ENCODE results near the gene ABCC9. TPM values are rescaled to one million over a fixed set of nuclear protein-coding genes. Genes with fewer than 3 reads are reported as not detected.

The ABCC9 gene
- total and polyA plus RNA-seq, 2 donors (not counting 3 experiments of a cell fraction or from before 2014, with no cell fraction given), result under 0.01 TPM; not detected in 1

- Histone ChIP-seq H3K4me3 (replicated peaks in 1 of 3; ENCODE audit: insufficient read depth in 1 of 3, low read depth in 1 of 3, low read length in 3 of 3) (no peak overlapping the region), H3K9me3 (replicated peaks; ENCODE audit: control insufficient read depth, insufficient read depth, low read length) (no peaks in the 10 kb centered on the region), H3K9ac (replicated peaks; ENCODE audit: extremely low read depth, insufficient read depth, low read length) (no peak overlapping the region), H3K27me3 (ENCODE audit: control insufficient read depth in 2 of 2, insufficient read depth in 2 of 2, low read length in 2 of 2) (peaks cover 28 to 36% of the 10 kb centered on the region in 2 experiments), H3K27ac (ENCODE audit: insufficient read depth, low read depth, low read length) (no peak overlapping the region), H4K20me1 (replicated peaks; ENCODE audit: control insufficient read depth, extremely low read depth, insufficient read depth, low read length) (no peaks in the 10 kb centered on the region), H3K4me2 (ENCODE audit: insufficient read depth, low read length) (no peak overlapping the region), H3K4me1 (ENCODE audit: control insufficient read depth, extremely low read depth, insufficient read depth, low read length) (no peaks in the 10 kb centered on the region), H3K9me1 (replicated peaks; ENCODE audit: control insufficient read depth, extremely low read depth, insufficient read depth, low read length) (no peaks in the 10 kb centered on the region), H2AFZ (ENCODE audit: low read depth, low read length) (no peak overlapping the region), H3K79me2 (ENCODE audit: control insufficient read depth, insufficient read depth, low read length) (no peaks in the 10 kb centered on the region), H3K36me3 (ENCODE audit: control insufficient read depth in 2 of 2, extremely low read depth in 1 of 2, insufficient read depth in 2 of 2, low read length in 2 of 2) (no peaks in the 10 kb centered on the region)
- BruUV-seq (replicated peaks), result no TSS peak
- no peak for TF ChIP-seq POLR2AphosphoS5 (IDR thresholded peaks at IDR 0.05; ENCODE audit: insufficient read depth, low read depth, low read length)
- no peak for TF ChIP-seq FOS (IDR thresholded peaks at IDR 0.05; ENCODE audit: borderline replicate concordance, insufficient read depth, low read length)
- no peak for TF ChIP-seq POLR2A (IDR thresholded peaks at IDR 0.05; ENCODE audit: low read depth, low read length)
- no peak for TF ChIP-seq JUN (IDR thresholded peaks at IDR 0.05; ENCODE audit: borderline replicate concordance, insufficient read depth, insufficient read length, low read depth)
- no peak for TF ChIP-seq EZH2 (IDR thresholded peaks at IDR 0.05; ENCODE audit: borderline replicate concordance, low read depth, low read length, severe bottlenecking)
- no peak for TF ChIP-seq MYC (IDR thresholded peaks at IDR 0.05; ENCODE audit: low read depth, low read length)
- no peak for TF ChIP-seq GATA2 (IDR thresholded peaks at IDR 0.05; ENCODE audit: insufficient read depth, insufficient read length, low read depth, low read length)
- no peak for TF ChIP-seq CTCF (IDR thresholded peaks at IDR 0.05; ENCODE audit: extremely low read depth in 1 of 2, insufficient read depth in 1 of 2, low read depth in 1 of 2, low read length in 2 of 2)
- TF ChIP-seq MAX (IDR thresholded peaks at IDR 0.05; ENCODE audit: insufficient read depth, insufficient read length), result no peak
- POLR2A ChIA-PET, result no interaction called here
- no peak for DNase-seq (ENCODE audit: low read depth, low spot score)
- intact Hi-C loops (cut with micrococcal nuclease) (no loop called here), dilution Hi-C loops (cut with MboI; ENCODE audit: extremely low pct_ligation_motif_present, low sequenced_read_pairs) (no loop called here)
- CTCF ChIA-PET, result interaction anchor here (1.1 kb wide), 1 partner anchor 78 kb away, joined by 3 read pairs; no protein-coding TSS in a partner anchor
- no peak for FAIRE-seq
These were observed 165.9 kb downstream of the ABCC9 start for GRCh38 chr12:21775133-21775820.
